SHP77 (cell line): ENCODE results near the gene SORCS2.

ENCODE experiments used
- DNase-seq, 2 experiments: peaks; one replicate each; lab custom pipeline; 2025; lab: John Stamatoyannopoulos, UW

The SORCS2 gene

DNA sequence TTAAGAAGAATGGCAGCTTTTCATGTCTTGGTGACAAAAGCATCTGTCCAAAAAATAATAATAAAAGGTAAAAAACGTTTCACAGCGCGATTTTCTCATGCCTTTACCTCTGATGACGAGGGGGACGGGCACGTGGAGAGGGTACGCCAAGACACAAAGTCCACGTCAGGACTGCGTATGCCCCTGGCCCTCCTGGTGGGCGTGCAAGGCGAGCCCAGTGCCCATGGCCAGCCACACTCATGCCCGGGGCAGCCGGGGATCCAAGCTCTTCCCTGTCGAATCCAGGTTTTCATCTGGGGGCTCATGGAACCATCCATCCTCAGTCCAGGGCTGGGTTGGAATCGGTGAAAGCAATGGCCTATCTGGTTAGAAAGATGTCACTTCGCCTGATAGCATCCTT is 570.8 kb downstream of the SORCS2 start:
- no peak for DNase-seq

DNA sequence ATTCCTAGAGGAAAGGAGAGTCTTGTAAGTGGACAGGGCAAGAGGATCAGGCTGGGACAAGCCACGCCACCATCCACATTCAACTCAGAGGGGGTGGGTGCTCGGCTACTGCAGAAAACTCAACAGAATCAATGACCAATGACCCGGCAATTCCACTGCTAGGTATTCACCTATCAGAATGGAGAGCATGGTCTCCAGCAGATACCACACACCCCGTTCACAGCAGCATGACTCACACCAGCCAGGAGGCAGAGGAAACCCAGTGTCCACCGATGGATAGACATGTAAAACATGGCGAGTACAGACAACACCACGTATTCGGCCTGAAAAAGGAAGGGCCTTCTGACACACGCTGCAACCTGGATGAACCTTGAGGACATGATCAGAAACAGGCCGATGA is 571.5 kb downstream of the SORCS2 start:
- no peak for DNase-seq

DNA sequence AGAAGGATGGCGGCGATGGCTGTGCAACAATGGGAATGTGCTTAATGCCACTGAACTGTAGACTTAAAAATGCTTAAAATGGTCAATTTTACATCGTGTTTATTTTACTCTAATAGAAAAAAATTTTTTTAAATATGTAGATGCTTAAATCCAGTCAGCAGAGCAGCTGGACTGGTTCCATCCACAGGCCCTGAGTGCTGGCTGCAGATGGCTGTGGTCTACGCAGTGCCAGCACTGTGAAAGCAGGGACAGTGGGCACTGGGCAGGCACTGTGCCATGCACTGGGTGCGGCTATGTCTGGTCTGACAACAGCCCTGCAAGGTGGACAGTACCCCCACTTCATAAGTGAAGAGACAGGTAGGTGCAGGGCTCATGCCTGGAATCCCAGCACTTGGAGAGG is 572.1 kb downstream of the SORCS2 start:
- no peak for DNase-seq

GRCh38 chr4:7765666-7766065 is 573.3 kb downstream of the SORCS2 start:
- no peak for DNase-seq

DNA sequence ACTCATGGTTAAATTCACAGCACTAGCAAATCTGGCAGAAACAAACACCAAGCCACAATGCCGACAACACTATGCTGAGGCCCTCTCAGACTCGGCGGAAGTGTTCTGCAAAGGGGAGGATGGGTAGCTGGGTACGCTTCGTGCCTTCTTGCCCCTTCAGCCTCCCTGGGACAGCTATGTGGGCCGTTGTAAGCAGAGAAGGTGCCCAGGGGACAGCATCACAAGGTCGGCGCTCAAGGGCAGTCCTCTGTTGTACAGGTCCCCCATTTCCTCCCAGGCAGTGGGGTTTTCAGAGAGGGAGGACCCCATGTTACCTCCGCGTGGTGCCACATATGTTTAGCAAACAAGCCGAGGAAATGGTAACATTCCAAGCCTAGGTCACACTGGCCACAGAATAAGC is 573.7 kb downstream of the SORCS2 start:
- DNase-seq, result no peak

GRCh38 chr4:7766661-7767345 is 574.5 kb downstream of the SORCS2 start:
- no peak for DNase-seq

- DNase-seq, result no peak
Observed at GRCh38 chr4:7767526-7767925, 575.2 kb downstream of the SORCS2 start.

GRCh38 chr4:7767966-7768365 is 575.6 kb downstream of the SORCS2 start:
- no peak for DNase-seq

DNA sequence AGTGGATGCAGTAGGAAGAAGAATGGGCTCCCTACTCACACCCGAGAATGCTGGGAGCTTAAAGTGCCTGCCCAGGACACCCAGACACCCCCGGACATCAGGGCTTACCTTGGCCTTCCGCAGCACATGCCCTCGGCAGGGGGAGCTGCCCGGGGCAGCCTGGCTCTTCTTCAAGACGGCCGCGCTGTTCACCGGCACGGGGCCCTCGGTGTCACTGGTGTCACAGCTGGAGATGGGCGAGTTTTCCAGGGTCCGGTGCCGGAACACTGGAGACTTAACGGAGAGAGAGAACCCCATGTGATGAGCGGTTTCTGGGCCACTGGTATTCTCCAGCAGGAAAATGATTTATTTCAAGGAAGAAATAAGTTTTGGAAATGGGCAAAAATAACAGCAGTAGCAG is 576.4 kb downstream of the SORCS2 start:
- DNase-seq, result no peak

GRCh38 chr4:7769396-7770223 is 577.3 kb downstream of the SORCS2 start:
- no peak for DNase-seq

- DNase-seq, result no peak
Observed at GRCh38 chr4:7770224-7771050, 578.1 kb downstream of the SORCS2 start.

DNA sequence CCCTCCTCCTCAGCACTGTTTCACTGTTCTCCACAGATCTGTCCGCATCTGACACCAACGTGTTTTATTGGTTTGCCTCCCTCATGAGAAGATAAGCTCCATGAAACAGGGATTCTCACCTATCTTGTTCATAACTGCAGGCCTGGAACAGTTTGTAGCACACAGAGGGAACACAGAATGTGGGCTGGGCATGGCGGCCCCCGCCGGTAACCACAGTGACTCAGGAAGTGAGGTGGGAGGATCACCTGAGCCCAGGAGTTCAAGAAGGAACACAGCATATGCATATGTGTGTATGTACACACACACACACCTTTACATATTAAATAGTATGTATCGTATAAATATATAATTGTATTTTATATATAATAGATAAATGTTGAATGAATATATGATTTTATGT is 578.7 kb downstream of the SORCS2 start:
- DNase-seq, result no peak

GRCh38 chr4:7771541-7772507 is 579.5 kb downstream of the SORCS2 start:
- DNase-seq, result no peak

DNA sequence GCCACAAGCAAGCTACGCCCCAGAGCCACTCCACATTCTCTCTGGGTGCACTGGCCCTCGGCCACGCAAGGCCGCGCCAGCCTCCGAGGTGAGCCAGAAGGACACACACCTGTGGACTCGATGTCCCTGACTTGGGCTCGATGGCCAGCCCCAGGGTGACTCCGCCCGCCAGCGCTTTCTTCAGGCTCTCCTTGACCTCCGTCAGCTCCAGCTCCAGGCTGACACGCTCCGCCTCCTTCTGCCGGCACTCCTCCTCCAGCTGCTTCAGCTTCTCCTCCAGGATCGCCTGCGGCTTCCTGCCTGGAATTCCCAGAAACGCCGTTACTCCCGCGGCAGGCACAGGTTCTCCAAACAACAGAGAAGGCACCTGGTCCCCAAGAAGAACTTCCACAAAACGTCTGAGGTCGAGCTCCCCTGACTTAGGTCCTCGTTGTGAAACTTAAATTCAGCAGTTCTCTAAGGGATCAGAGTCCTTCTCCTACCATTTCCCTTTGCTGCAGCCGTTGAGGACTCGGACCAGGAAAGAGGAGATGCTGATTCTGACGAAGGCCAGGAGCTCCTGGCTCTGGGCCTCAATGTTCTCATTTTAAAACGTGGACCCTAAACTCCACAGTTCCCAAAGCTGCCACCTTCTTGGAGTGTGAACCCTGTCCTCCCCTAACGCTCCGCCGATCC is 580.5 kb downstream of the SORCS2 start:
- DNase-seq, result no peak

DNA sequence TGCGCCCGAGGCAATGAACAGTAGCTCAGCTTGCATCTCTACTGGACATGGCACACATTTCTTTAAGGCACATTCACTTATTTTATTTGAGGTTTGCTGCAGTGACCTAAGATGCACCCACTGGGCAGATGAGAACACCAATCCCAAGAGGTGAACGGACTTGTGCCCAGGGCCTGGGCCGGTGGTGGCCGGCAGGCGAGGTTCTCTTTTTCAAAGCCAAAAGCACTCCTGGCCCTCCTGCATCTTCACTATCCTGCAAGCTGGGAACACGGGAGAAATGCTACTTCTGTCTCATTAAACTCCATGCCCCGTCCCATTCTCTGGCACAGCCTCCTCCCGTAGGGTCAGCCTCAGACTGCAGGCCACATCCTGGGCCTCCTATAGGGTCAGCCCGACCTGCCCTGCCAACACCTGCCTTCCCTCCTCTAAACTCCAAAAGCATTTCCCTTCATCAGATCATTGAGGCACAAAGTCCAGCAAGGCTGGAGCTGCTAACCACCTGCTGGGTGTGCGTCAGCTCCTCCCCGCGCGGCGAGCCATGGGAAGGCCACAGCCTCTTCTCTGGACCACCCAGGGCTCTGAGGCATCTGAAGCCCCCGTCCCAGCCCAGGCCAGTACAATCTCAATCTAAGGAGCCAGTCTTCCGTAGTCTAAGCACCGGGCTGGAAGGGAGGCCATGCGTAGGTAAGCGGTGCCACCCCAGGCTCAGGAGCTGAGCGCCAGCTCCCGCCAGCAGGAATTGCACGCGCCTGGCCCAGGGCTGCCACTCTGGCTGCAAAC is 581.3 kb downstream of the SORCS2 start:
- DNase-seq, result no peak

- no peak for DNase-seq
Observed at GRCh38 chr4:7774301-7775294, 582.3 kb downstream of the SORCS2 start.

DNA sequence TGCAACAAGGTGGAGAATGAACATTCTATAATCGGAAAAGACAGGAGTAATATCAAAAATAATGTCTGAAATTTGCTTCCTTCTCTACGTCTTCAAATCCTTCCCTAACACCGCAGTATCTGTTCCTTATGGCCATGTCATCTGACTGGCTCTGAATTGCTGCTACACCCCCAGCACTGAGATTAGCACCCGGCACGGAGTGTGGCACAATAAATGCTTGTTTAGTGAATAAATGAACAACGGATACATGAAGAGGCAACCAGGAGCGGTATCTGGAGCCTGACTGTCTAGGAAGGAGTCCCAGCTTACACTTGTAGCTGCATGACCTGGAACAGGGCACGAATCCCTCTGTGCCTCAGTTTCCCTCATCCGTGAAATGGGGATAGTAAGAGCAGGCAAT is 583.1 kb downstream of the SORCS2 start:
- no peak for DNase-seq

DNA sequence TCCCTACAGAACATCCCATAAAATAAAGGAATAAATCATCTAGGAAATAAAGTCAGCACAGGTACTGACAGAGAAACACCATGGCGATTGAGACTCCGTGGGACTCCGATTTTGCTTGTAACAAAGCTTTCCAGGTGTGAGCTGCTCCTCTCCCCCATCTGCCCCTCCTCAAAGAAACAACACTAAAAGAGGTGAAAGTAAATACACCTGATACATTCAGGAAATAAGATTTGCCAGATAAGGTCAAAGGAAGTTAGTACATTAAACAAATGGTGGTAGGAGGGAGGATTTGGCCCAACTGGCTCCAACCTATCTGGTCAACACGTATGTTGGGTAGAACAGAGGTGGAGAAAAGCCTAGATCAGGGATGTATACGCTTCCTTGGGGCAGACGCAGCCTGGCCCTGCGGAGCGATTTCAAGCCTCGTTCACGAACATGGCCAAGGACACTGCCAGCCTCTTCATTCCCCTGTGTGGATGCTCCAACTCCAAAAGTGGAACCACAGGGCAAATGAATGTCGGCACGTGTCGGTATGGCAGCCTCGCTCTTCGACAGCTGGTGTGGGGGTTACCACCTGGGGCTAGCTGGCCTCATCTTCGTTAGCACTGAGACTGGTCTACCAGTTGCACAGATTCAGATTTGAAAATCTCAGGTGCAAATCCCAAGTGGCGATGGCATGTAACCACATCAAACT is 584.8 kb downstream of the SORCS2 start:
- DNase-seq, result no peak
